Measurements from ENCODE around the gene CCR5AS.

GRCh38 chr3:46321461-46322104, 85.3 kb downstream of the CCR5AS start:
- TF ChIP-seq CTCF (IDR thresholded peaks at IDR 0.05; ENCODE audit: poor library complexity) (no peak), EZH2phosphoT487 (IDR thresholded peaks at IDR 0.05; ENCODE audit: low read depth, severe bottlenecking, unreplicated experiment) (no peak)

Measured in hepatocyte (in vitro differentiated cells).